ENCODE data around the gene MTUS2. TPM values are rescaled to one million over a fixed set of nuclear protein-coding genes. Genes with fewer than 3 reads are reported as not detected.

MTUS2 gene
- total RNA-seq, 1 donor from 2014 or later, result 7.5 TPM

- DNase-seq (ENCODE audit: low spot score), result no peak
Observed at GRCh38 chr13:29446016-29446415, 625.9 kb downstream of the MTUS2 start.

DNA sequence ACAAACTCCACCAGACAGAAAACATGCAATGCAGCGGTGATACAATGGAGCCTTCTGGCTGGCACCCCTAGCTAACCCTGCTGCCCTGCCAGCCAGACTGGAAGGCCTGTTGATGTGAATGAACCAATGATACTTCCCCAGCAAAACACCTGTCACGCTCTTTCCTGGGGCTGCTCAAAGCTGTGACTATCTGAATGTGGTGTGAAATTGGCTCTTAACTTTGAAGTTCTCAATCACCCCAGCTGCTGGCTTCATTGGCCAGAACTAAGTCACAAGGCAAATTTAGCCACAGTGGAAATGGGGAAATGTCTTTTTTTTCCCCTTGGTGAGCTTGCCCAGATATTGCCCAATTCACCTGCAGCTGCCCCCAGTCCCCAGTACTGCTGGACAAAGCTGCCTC lies 628.0 kb downstream of the MTUS2 start:
- DNase-seq (ENCODE audit: low spot score), result no peak

GRCh38 chr13:29449726-29450125 lies 629.6 kb downstream of the MTUS2 start:
- no peak for DNase-seq (ENCODE audit: low spot score)

- DNase-seq (ENCODE audit: low spot score), result no peak
Observed at GRCh38 chr13:29451976-29452375, 631.8 kb downstream of the MTUS2 start.

DNA sequence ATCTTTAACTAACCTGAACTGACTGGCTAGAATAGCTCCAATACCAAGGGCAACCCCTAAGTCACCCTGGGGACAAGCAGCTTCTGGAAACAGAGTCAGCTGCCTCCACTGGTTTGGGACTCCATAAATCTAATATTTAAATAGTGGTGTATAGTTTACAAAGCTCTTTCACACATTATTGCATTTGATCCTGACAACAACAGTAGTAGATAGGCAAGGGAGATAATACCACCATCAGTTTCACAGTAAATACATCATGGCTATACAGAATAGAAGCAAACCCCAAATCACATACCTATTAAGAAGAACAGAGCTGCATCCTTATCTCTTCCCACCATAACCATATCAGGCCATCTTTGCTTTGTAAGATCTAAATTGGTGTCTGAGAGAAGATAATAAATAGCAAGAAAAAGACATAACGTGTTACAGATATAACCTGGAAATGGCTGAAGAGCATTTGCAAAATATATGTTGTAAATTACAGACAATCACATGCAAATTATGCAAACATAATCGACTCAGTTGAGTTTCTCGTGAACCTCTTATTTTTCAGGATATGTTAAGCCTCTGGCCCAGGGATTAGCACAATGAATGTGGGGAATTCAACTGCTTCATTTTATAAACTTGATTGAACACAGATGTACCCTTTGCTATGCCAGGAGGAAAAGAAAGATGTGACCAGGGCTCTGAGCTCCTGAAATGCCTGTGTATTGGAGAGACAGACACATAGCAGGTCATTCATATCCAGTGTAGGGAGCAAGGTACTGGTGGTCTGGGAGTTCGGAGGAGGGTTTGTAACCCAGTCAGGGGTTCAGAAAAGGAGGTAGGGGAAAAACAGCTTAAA lies 632.9 kb downstream of the MTUS2 start:
- DNase-seq (ENCODE audit: low spot score), result no peak

DNA sequence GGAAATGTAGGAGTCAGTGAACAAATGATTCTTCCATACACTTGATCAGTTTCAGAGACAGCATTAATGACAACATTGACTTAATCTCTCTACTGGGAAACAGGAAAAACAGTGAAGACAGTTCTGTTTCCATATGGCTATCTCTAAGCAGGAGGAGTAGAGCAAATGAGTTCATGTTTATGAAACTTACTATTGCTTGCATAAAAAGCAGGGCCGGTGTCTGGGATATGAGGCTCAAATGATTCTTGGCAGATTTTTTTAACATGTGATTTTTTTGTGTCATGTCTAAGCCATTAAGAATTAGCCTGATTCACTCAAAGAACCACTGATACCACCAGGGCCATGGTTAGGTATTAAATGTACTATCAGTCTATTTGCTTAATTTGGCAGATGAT lies 633.5 kb downstream of the MTUS2 start:
- DNase-seq (ENCODE audit: low spot score), result peak; percentile 50

DNA sequence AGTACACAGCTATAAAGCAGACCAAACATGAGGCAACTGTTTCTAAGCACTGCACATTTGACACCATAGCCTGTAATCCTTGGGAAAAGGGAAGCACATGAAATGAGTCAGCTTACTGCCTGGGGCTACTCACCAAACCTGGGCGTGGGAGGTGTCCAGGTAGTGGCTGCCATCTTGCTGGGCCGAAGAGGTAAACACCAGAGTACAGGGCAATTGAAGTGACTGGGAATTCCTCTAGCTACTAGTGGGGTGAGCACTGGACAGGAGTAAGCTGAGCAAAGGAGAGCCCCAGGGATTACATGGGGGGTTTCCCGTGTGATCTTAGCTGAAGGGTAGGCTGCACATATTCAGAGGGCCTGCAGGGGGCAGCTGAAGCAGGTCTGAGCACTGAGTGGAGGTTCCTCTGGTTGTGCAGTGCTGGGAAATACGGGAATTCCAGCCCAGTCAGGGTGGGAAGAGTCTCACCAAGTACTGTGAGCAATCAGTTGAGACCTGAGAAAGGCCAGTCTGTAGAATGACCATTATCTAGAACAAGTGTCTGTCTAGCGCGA lies 634.9 kb downstream of the MTUS2 start:
- DNase-seq (ENCODE audit: low spot score), result no peak

DNA sequence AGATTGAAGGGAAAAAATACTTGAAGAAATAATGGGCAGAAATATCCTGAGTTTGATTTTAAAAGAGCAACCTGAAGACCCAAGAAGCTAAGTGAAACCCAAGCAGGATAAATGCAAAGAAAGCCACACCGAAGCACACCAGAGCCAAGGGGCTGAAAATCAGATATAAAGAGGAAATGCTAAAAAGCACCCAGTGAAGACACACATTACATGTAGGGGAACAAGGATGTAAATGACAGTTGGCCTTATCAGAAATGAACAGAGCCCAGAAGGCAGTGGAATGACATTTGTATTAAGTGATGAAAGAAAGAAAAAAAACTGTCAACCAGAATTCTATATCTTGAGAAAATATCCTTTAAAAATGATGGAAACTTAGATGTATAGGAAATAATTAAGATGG lies 636.3 kb downstream of the MTUS2 start:
- DNase-seq (ENCODE audit: low spot score), result no peak

GRCh38 chr13:29457299-29457698 lies 637.2 kb downstream of the MTUS2 start:
- no peak for DNase-seq (ENCODE audit: low spot score)

DNA sequence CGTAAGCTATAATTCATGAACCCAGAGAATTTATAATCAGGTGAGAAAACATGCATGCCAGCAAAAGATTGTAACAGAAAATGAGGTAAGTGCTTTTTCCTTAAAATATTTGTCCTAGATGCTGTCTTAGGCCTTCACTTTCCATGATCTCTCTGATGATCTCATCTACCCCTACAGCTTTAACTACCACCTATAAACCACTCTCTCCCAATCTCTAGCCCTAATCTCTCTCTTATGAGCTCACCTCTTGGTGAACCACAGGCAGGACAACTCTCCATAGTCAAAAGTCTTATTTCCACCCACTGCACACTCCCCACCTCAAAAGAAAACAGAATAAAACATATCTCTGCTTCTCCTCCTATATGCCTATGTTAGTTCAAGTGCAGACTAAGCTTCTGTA lies 638.3 kb downstream of the MTUS2 start:
- DNase-seq (ENCODE audit: low spot score), result no peak

GRCh38 chr13:29459813-29460355 lies 639.7 kb downstream of the MTUS2 start:
- no peak for DNase-seq (ENCODE audit: low spot score)

DNA sequence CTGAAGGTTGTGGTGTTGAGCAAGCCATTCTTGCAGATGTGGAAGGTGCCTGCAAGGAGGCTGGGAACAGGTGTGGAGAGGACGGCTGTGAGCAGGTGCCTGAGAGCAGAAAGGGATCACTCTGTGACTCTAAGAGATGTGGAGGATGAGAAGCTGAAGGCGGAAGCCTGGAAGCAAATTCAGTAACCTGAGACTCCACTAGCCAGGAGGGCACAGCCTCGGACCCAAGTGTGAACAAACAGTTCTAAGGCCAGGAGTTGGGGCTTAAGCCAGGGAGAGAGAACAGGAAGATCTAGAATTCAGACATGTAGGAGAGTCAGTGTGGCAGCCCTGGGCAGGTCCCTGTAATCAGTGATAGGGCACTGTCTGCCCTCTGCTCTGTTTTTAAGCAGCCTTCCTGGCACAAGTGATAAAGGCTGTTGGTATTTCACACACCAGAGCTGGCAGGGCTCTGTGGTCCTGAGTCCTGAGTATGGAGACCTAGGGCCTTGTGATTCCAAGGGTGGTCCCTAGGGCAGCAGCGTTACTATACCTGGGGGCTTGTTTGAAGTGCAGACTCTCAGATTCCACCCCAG lies 644.1 kb downstream of the MTUS2 start:
- no peak for DNase-seq (ENCODE audit: low spot score)

GRCh38 chr13:29465741-29466293 lies 645.7 kb downstream of the MTUS2 start:
- DNase-seq (ENCODE audit: low spot score), result peak; percentile 20

- no peak for DNase-seq (ENCODE audit: low spot score)
Observed at GRCh38 chr13:29471551-29471950, 651.4 kb downstream of the MTUS2 start.

DNA sequence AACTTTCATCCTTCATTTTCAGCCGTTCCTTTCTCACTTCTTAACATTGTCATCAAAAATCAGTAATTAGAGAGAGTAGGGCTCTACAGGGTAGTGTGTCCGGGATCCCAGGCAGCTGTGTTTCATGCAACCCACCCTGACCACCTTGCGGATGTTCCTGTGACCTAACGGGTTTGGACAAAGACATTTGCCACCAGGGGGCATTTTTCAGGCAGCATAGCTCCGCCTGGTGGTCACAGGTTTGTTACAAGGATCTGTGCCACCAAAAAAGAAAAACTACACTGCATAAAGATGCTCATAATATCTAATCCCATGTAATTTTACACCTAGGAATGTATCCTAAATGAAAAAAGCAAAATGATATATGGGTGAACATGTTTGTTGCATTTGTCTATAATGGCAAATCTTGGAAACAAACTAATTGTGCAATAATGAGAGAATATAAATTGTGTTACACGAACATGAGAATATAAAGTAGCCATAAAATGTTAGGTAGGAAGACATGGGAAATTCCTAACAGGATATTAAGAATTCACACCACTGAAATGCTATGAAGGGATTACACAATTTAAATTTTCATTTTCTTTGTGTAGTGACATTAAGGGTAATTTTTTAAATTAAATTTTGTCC lies 652.3 kb downstream of the MTUS2 start:
- peak; percentile 17 for DNase-seq (ENCODE audit: low spot score)

GRCh38 chr13:29473166-29473565 lies 653.0 kb downstream of the MTUS2 start:
- DNase-seq (ENCODE audit: low spot score), result no peak

- no peak for DNase-seq (ENCODE audit: low spot score)
Observed at GRCh38 chr13:29474991-29475390, 654.9 kb downstream of the MTUS2 start.

DNA sequence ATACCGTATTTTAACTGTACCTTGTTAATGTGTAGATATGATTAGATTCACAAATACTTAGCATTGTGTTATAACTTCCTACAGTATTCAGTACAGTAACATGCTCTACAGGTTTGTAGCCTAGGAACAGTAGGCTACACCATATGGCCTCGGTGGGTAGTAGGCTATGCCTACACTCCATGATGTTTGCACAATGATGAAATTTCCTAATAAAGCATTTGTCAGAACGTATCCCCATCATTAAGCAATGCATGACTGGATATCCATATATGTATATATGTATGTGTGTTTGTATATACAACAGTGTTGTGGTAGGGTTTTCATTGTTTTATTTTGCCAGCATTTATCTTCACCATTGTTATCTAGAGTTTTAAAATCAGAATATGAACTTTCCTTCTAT lies 655.9 kb downstream of the MTUS2 start:
- no peak for DNase-seq (ENCODE audit: low spot score)

GRCh38 chr13:29479716-29480492 lies 659.8 kb downstream of the MTUS2 start:
- no peak for DNase-seq (ENCODE audit: low spot score)

DNA sequence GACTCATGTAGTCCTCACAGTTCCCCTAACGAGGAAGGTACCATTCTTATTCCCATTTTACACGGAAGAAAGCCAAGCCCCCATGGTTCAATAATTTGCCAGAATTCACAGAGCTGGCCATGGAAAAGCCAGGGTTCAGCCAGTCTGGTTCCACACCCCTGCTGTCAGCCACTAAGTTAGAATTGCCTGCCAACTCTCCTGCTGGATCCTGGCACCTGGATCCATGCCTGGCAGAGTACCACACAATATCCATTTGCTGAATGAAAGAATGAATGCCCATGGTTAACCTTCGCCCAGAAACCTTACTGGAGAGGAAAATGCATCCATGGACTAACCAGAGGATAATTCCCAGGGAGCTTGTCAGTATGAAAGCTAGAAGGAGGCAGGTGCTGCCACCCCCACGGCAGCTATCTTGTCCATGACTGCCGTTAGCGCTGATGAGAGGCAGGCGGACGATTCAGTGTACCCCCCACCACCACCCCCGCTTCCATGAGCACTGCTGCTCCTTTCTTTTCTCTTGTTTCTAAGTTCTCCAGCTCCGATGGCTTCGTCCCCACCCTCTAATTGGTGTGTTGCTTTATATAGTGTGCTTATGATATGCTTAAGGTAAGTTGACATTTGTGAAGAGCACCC lies 660.9 kb downstream of the MTUS2 start:
- DNase-seq (ENCODE audit: low spot score), result no peak

GRCh38 chr13:29481603-29482002 lies 661.5 kb downstream of the MTUS2 start:
- no peak for DNase-seq (ENCODE audit: low spot score)

All from umbilical cord (tissue), 2 donors.